ENCODE results near the gene SLIT1. TPM values are rescaled to one million over a fixed set of nuclear protein-coding genes. Genes with fewer than 3 reads are reported as not detected.

Gene SLIT1
- under 1 TPM; 0.78 to 0.99 TPM for total RNA-seq

GRCh38 chr10:97185326-97186058 lies at the start of gene SLIT1:
Gene SLIT1 (minus strand): TSS chr10:97185959. CDS start chr10:97185674, 285 bp downstream.
- H3K27ac ChIP-seq: no peak within 1 kb of the TSS
- intact Hi-C loops (cut with DNase I): no loop called here
- H3K4me3 ChIP-seq: peak within 1 kb of the TSS in 1 of 2 donors; percentile 0
- ATAC-seq (no peak), DNase-seq (peak in 1 of 4 donors; percentile 16)
- H3K36me3 ChIP-seq (replicated peaks in 1 of 2; ENCODE audit: insufficient read depth in 1 of 2, low read depth in 2 of 2): no peaks in the 10 kb centered on the region
- 0 to 2% methylated on average over 12 to 71 of the region's 74 CpGs for WGBS, 2 donors
- H3K9me3 ChIP-seq: no peaks in the 10 kb centered on the region
- peaks cover 0 to 4% of the 10 kb centered on the region in 2 donors for H3K27me3 ChIP-seq
- peaks cover 9% of the 10 kb centered on the region for H3K4me1 ChIP-seq
- TF ChIP-seq CTCF (IDR thresholded peaks at IDR 0.05) (peak in 1 of 7 experiments; percentile 3), POLR2A (IDR thresholded peaks at IDR 0.05) (no peak)

- no peaks in the 10 kb centered on the region for H3K36me3 ChIP-seq (replicated peaks in 1 of 2; ENCODE audit: insufficient read depth in 1 of 2, low read depth in 2 of 2)
- 84 to 86% methylated on average over 4 of the region's 4 CpGs for WGBS, 2 donors
These were observed 49.6 kb upstream of the SLIT1 start for GRCh38 chr10:97235353-97235752.

GRCh38 chr10:97234400-97234799 lies 48.6 kb upstream of the SLIT1 start:
- Histone ChIP-seq H3K27me3 (no peaks in the 10 kb centered on the region), H3K36me3 (replicated peaks in 1 of 2; ENCODE audit: insufficient read depth in 1 of 2, low read depth in 2 of 2) (no peaks in the 10 kb centered on the region), H3K27ac (no peak overlapping the region), H3K9me3 (no peaks in the 10 kb centered on the region), H3K4me3 (no peak overlapping the region), H3K4me1 (peaks cover 6% of the 10 kb centered on the region)
- DNase-seq (peak in 1 of 4 donors; percentile 25), ATAC-seq (no peak)
- peak; percentile 54 to 77 (median 70) for TF ChIP-seq CTCF (IDR thresholded peaks at IDR 0.05)
- TF ChIP-seq POLR2A (IDR thresholded peaks at IDR 0.05): no peak
- WGBS, 2 donors: 17 to 26% methylated on average over 1 of the region's 1 CpG
- intact Hi-C loops (cut with DNase I): no loop called here

More at GRCh38 chr10:97235353-97235752, 49.6 kb upstream of the SLIT1 start:
- intact Hi-C loops (cut with DNase I): no loop called here
- H3K27me3 ChIP-seq: no peaks in the 10 kb centered on the region
- TF ChIP-seq CTCF (IDR thresholded peaks at IDR 0.05) (no peak), POLR2A (IDR thresholded peaks at IDR 0.05) (no peak)
- no peak overlapping the region for H3K27ac ChIP-seq
- no peaks in the 10 kb centered on the region for H3K9me3 ChIP-seq
- ATAC-seq (no peak), DNase-seq (no peak)
- no peaks in the 10 kb centered on the region for H3K4me1 ChIP-seq
- H3K4me3 ChIP-seq: no peak overlapping the region

- H3K4me1 ChIP-seq: peaks cover 40% of the 10 kb centered on the region
- H3K27me3 ChIP-seq: no peaks in the 10 kb centered on the region
- no peak overlapping the region for H3K4me3 ChIP-seq
- ATAC-seq (no peak), DNase-seq (no peak)
- no peaks in the 10 kb centered on the region for H3K9me3 ChIP-seq
- WGBS, 2 donors: 96 to 97% methylated on average over 1 of the region's 1 CpG
- TF ChIP-seq POLR2A (IDR thresholded peaks at IDR 0.05) (no peak), CTCF (IDR thresholded peaks at IDR 0.05) (no peak)
- no peaks in the 10 kb centered on the region for H3K36me3 ChIP-seq (replicated peaks in 1 of 2; ENCODE audit: insufficient read depth in 1 of 2, low read depth in 2 of 2)
- intact Hi-C loops (cut with DNase I): no loop called here
- H3K27ac ChIP-seq: peak overlapping the region in 1 of 4 donors; percentile 49
These were observed 44.4 kb upstream of the SLIT1 start for GRCh38 chr10:97230146-97230545.

All from body of pancreas (tissue), 4 donors.